HG03045 (cell line): Measurements from ENCODE around the gene PROC.
A peak's percentile ranks its signal among the peaks of the same experiment; 100 is the strongest.

Source experiments
- ATAC-seq: cut with Tn5 transposase; IDR thresholded peaks from one replicate; pipeline ENCODE4 v1.9.1; 2021; ENCODE audit warnings: mild to moderate bottlenecking, moderate library complexity; ENCODE audit not compliant: unreplicated experiment

Gene PROC

DNA sequence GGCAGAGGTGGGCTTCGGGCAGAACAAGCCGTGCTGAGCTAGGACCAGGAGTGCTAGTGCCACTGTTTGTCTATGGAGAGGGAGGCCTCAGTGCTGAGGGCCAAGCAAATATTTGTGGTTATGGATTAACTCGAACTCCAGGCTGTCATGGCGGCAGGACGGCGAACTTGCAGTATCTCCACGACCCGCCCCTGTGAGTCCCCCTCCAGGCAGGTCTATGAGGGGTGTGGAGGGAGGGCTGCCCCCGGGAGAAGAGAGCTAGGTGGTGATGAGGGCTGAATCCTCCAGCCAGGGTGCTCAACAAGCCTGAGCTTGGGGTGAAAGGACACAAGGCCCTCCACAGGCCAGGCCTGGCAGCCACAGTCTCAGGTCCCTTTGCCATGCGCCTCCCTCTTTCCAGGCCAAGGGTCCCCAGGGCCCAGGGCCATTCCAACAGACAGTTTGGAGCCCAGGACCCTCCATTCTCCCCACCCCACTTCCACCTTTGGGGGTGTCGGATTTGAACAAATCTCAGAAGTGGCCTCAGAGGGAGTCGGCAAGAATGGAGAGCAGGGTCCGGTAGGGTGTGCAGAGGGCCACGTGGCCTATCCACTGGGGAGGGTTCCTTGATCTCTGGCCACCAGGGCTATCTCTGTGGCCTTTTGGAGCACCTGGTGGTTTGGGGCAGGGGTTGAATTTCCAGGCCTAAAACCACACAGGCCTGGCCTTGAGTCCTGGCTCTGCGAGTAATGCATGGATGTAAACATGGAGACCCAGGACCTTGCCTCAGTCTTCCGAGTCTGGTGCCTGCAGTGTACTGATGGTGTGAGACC is at the start of gene PROC:
Gene PROC (plus strand): TSS at position 128 of the 812 bp plus-strand sequence. CDS start 1,516 bp downstream, outside the sequence.
- ATAC-seq = no peak

DNA sequence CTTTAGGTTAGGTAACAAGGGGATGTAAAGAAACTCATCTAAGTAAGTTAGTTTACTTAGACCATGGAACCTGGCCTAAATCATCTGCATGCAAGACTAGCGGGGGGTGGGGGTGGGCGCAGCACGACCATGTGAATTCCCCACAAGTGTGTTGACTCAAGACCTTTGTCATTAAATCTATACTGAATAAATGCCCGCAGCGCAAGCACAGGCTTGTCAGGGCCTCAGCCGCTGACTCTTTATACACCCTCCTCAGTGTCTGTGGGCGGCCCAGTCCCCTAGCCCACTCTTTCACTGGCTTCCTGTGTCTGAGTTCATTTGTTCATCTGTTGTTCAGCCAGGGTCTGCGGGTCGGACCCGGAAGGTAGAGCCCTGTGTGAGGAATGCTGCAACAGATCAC is 48.2 kb upstream of the PROC start:
- ATAC-seq = no peak

GRCh38 chr2:127371037-127371436 is 47.2 kb upstream of the PROC start:
- ATAC-seq = no peak

- ATAC-seq = no peak
Observed at GRCh38 chr2:127373362-127374083, 44.7 kb upstream of the PROC start.

GRCh38 chr2:127376257-127376656 is 42.0 kb upstream of the PROC start:
- no peak for ATAC-seq

GRCh38 chr2:127377262-127377661 is 41.0 kb upstream of the PROC start:
- no peak for ATAC-seq

DNA sequence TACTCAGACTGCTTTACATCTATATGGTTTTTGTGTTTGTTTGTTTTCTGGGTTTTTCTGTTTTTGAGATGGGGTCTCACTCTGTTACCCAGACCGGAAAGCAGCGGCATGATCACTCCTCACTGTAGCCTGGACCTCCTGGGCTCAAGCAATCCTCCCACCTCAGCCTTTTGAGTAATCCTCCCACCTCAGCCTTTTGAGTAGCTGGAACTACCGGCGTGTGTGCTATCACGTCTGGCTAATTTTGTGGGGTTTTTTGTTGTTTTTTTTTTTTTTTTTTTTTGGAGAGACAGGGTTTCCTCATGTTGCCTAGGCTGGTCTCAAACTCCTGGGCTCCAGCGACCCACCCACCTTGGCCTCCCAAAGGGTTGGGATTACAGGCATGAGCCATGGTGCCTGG is 39.5 kb upstream of the PROC start:
- no peak for ATAC-seq

- ATAC-seq = no peak
Observed at GRCh38 chr2:127379712-127380355, 38.4 kb upstream of the PROC start.

DNA sequence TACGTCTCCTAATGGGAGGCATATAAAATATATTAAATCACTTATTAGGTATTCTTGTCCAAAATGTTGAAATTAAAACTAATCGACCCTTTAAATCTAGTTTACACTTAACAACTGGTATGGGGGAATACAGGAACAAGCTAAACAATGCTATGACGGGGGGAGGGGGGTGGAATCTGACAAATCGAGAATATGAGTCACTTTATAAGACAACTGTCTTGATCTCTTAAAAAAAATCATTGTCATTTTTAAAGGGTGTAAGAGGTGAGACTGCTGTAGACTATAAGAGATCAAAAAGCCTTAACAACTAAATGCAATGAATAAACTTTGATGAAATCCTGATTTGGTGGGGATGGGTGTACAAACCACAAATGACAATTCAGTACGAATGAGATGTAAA is 36.5 kb upstream of the PROC start:
- no peak for ATAC-seq

- ATAC-seq = no peak
Observed at GRCh38 chr2:127382831-127383230, 35.4 kb upstream of the PROC start.

GRCh38 chr2:127384529-127384928 is 33.7 kb upstream of the PROC start:
- ATAC-seq = no peak

DNA sequence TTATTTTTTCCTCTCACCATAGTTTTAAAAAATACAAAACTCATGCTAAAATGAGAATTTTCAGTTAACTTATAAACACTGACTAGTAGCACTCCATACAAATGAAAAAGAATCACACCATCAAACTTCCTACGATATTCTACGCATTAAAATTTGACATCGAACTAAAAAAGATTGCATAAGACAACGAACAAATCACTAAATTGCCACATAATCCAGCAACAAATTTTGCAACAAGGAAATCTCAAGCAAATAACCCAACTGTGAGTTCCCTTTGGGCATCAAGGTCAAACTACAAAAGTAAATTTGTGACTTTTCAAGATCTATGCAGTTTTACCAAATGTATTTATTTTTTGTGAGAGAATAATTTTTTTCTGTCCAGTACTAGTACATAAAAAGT is 32.0 kb upstream of the PROC start:
- no peak for ATAC-seq

DNA sequence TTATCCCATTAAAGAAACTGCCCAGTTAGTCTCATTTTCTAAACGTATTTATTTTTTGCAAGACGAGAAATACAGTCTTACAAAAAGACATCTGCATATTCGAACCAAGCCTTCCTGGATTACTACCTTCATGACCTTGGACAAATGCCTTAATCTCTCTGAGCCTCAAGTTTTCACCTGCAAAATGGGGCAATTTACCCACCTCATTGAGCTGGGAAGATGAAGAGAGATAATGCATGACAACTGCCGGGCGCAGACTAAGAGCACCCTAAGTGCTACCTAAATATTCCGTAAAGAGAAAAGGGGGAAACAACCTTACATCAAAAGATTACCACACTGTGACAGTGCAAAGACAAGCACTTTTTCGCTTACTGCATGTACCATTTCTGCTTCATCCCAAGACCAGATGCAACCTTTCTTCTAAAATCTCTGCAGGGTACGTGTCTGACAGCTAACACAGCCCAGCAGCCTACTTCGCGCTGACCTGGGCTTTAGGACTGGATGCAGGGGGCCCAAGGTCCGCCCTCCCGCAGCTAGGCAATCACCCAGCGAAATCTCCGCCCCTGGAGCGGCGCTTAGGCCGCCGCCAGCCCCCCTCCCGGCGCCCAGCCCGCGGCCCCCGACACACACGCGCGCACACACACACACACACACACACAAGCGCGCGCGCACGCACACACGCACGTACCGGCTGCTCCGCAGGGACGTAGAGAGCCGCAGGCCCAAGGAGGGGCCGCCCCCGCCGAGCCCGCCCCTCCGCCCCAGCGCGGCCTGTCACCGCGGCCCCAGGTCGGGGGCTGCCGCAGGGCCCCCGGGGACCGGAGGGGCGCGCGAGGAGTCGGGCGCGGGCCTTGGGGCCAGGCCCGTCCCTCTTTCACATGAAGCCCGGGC is 31.2 kb upstream of the PROC start:
- peak; percentile 67 for ATAC-seq

GRCh38 chr2:127387655-127388422 is 30.4 kb upstream of the PROC start, which contains the start of gene MAP3K2:
TSS of gene MAP3K2 (minus strand) at chr2:127387975. CDS start at chr2:127343129, 44,846 bp downstream.
- ATAC-seq = peak; percentile 80

GRCh38 chr2:127388423-127389164 is 29.6 kb upstream of the PROC start:
- ATAC-seq = peak; percentile 5

GRCh38 chr2:127389778-127390435 is 28.3 kb upstream of the PROC start:
- ATAC-seq = no peak

- no peak for ATAC-seq
Observed at GRCh38 chr2:127392133-127392827, 25.9 kb upstream of the PROC start.
